Stomach (tissue), 19 donors: ENCODE measurements around the gene RPL41. TPM values are rescaled to one million over a fixed set of nuclear protein-coding genes. Genes with fewer than 3 reads are reported as not detected.
A peak's percentile ranks its signal among the peaks of the same experiment; 100 is the strongest.

Experiments used
- DNase-seq, 2 donors: peaks; one replicate each; pipeline versions ENCODE4 v3.0.0 to v3.0.0-alpha.2; 2013 to 2019
- H3K27ac ChIP-seq, 5 donors: fragments of 200-600 bp in 4 of 5; sonication (generic) in 4 of 5; one replicate each; pipeline ENCODE4 v1.5.1; 2013 to 2019; ENCODE audit warnings: mild to moderate bottlenecking in 1 of 5, moderate library complexity in 1 of 5
- H3K27me3 ChIP-seq, 3 donors: fragments of 200-600 bp; sonication (generic); one replicate each; pipeline ENCODE4 v1.5.1; 2017 to 2019; ENCODE audit warnings: mixed run types in 1 of 3
- H3K36me3 ChIP-seq, 4 donors: fragments of 200-600 bp; sonication (generic); 1 replicate in 3 of 4; 2 replicates in 1 of 4; pipeline ENCODE4 v1.5.1; 2016 to 2019
- H3K4me1 ChIP-seq, 4 donors: fragments of 200-600 bp; sonication (generic); one replicate each; pipeline ENCODE4 v1.5.1; 2016 to 2019
- H3K4me3 ChIP-seq, 4 donors: fragments of 200-600 bp; sonication (generic) in 3 of 4; one replicate each; pipeline ENCODE4 v1.5.1; 2016 to 2019; ENCODE audit warnings: mild to moderate bottlenecking in 1 of 4
- H3K9me3 ChIP-seq, 4 donors: fragments of 200-600 bp; sonication (generic); one replicate each; pipeline ENCODE4 v1.5.1; 2016 to 2019
- EP300 ChIP-seq: sonication (generic); formaldehyde crosslinking; IDR thresholded peaks from one replicate; pipeline ENCODE4 v1.6.1; 2017; ENCODE audit warnings: antibody characterized with exemption
- POLR2A ChIP-seq, 4 donors: fragments of 450-650 bp; IDR thresholded peaks; one replicate each; pipeline ENCODE4 v1.6.1; 2016; ENCODE audit warnings: antibody characterized with exemption in 4 of 4, control low read depth in 2 of 4, mild to moderate bottlenecking in 1 of 4, moderate library complexity in 1 of 4
- POLR2AphosphoS5 ChIP-seq, 3 donors: sonication (generic); formaldehyde crosslinking; IDR thresholded peaks; one replicate each; pipeline ENCODE4 v1.6.1; 2016; ENCODE audit warnings: antibody characterized with exemption in 3 of 3
- WGBS, 5 donors: extraction: QIAGEN DNeasy Blood & Tissue Kit in 3 of 5; methylation state at CpG; one replicate each; pipeline versions ENCODE4 v1.1.5 to v1.1.7; 2013 to 2018; 5-methylcytosine and 5-hydroxymethylcytosine counted together
- intact Hi-C: fragments of 100-400 bp; cut with DNase I; formaldehyde crosslinking; loops from one replicate; pipeline ENCODE4 v1.15.1; 2023; ENCODE audit warnings: low total_unique reads
- long read RNA-seq, 10 donors: transcript quantifications; one replicate each; lab custom pipeline, GENCODE V29; 2026
- polyA plus RNA-seq, 3 donors: library from polyadenylated mRNA; stranded (reverse); fragments of 200-250 nt; gene quantifications; one replicate each; pipeline ENCODE4 v1.2.3, GENCODE V29; 2013
- total RNA-seq, 5 donors: library from RNA; depleted of rRNA; stranded (reverse); fragments of >200 nt; gene quantifications; one replicate each; pipeline versions ENCODE4 v1.1.0 to v1.2.3, GENCODE V29; 2014 to 2016
- TF ChIP-seq, protein P1 (sequence below), 7 experiments: fragments of 450-650 bp in 4 of 7; fragments of 200-600 bp in 3 of 7; sonication (generic) in 3 of 7; IDR thresholded peaks; one replicate each; pipeline ENCODE4 v1.5.1; 2016 to 2019; ENCODE audit warnings: antibody characterized with exemption in 7 of 7, control low read depth in 2 of 7, mild to moderate bottlenecking in 1 of 7
- donor health status: healthy with polysubstance abuse.
- donor health status: Bipolar disorder and iron deficiency.
- donor health status: healthy.

The RPL41 gene
- total RNA-seq (1,000 to 10,000 TPM; 1,483 to 3,736 (median 1,919) TPM), polyA plus RNA-seq (1,000 to 10,000 TPM; 5,931 to 8,449 (median 6,584) TPM)
- long read RNA-seq, donor 1, transcript RPL41-204 (3 exons, 699 nt), result minor isoform, 36 of 183 reads
- long read RNA-seq, donor 1, transcript RPL41-206 (2 exons, 595 nt), result minor isoform, 15 of 183 reads
- long read RNA-seq, donor 1, transcript RPL41-202 (4 exons, 469 nt), result major isoform, 118 of 183 reads
- long read RNA-seq, donor 1, partial matches to known transcripts, result 6 of 183 reads
- long read RNA-seq, donor 1, other reads (novel, unspliced or antisense), result 6 of 183 reads
- long read RNA-seq, donor 2, transcript RPL41-206 (2 exons, 595 nt), result minor isoform, 13 of 300 reads
- long read RNA-seq, donor 2, transcript RPL41-202 (4 exons, 469 nt), result major isoform, 187 of 300 reads
- long read RNA-seq, donor 2, transcript RPL41-204 (3 exons, 699 nt), result minor isoform, 68 of 300 reads
- long read RNA-seq, donor 2, partial matches to known transcripts, result 7 of 300 reads
- long read RNA-seq, donor 2, other reads (novel, unspliced or antisense), result 22 of 300 reads
- long read RNA-seq, donor 3, transcript RPL41-206 (2 exons, 595 nt), result minor isoform, 20 of 323 reads
- long read RNA-seq, donor 3, transcript RPL41-202 (4 exons, 469 nt), result major isoform, 199 of 323 reads
- long read RNA-seq, donor 3, transcript RPL41-204 (3 exons, 699 nt), result minor isoform, 77 of 323 reads
- long read RNA-seq, donor 3, partial matches to known transcripts, result 10 of 323 reads
- long read RNA-seq, donor 3, other reads (novel, unspliced or antisense), result 11 of 323 reads
- long read RNA-seq, donor 4, transcript RPL41-204 (3 exons, 699 nt), result minor isoform, 14 of 77 reads
- long read RNA-seq, donor 4, transcript RPL41-202 (4 exons, 469 nt), result major isoform, 37 of 77 reads
- long read RNA-seq, donor 4, partial matches to known transcripts, result 26 of 77 reads
- long read RNA-seq, donor 4, other reads (novel, unspliced or antisense), result 0 of 77 reads
- long read RNA-seq, donor 5, transcript RPL41-202 (4 exons, 469 nt), result major isoform, 311 of 471 reads
- long read RNA-seq, donor 5, transcript RPL41-204 (3 exons, 699 nt), result minor isoform, 85 of 471 reads
- long read RNA-seq, donor 5, transcript RPL41-206 (2 exons, 595 nt), result minor isoform, 30 of 471 reads
- long read RNA-seq, donor 5, partial matches to known transcripts, result 7 of 471 reads
- long read RNA-seq, donor 5, other reads (novel, unspliced or antisense), result 35 of 471 reads
- long read RNA-seq, donor 6, transcript RPL41-206 (2 exons, 595 nt), result minor isoform, 66 of 865 reads
- long read RNA-seq, donor 6, transcript RPL41-204 (3 exons, 699 nt), result minor isoform, 143 of 865 reads
- long read RNA-seq, donor 6, transcript RPL41-202 (4 exons, 469 nt), result major isoform, 564 of 865 reads
- long read RNA-seq, donor 6, transcript RPL41-203 (4 exons, 335 nt), result minor isoform, 5 of 865 reads
- long read RNA-seq, donor 6, partial matches to known transcripts, result 40 of 865 reads
- long read RNA-seq, donor 6, other reads (novel, unspliced or antisense), result 39 of 865 reads
- long read RNA-seq, donor 7, transcript RPL41-202 (4 exons, 469 nt), result major isoform, 394 of 618 reads
- long read RNA-seq, donor 7, transcript RPL41-204 (3 exons, 699 nt), result minor isoform, 145 of 618 reads
- long read RNA-seq, donor 7, transcript RPL41-206 (2 exons, 595 nt), result minor isoform, 36 of 618 reads
- long read RNA-seq, donor 7, partial matches to known transcripts, result 23 of 618 reads
- long read RNA-seq, donor 7, other reads (novel, unspliced or antisense), result 15 of 618 reads
- long read RNA-seq, donor 8, transcript RPL41-206 (2 exons, 595 nt), result minor isoform, 52 of 582 reads
- long read RNA-seq, donor 8, transcript RPL41-202 (4 exons, 469 nt), result major isoform, 361 of 582 reads
- long read RNA-seq, donor 8, transcript RPL41-204 (3 exons, 699 nt), result minor isoform, 104 of 582 reads
- long read RNA-seq, donor 8, partial matches to known transcripts, result 12 of 582 reads
- long read RNA-seq, donor 8, other reads (novel, unspliced or antisense), result 42 of 582 reads
- long read RNA-seq, donor 9, transcript RPL41-202 (4 exons, 469 nt), result major isoform, 395 of 599 reads
- long read RNA-seq, donor 9, transcript RPL41-204 (3 exons, 699 nt), result minor isoform, 100 of 599 reads
- long read RNA-seq, donor 9, transcript RPL41-206 (2 exons, 595 nt), result minor isoform, 40 of 599 reads
- long read RNA-seq, donor 9, partial matches to known transcripts, result 18 of 599 reads
- long read RNA-seq, donor 9, other reads (novel, unspliced or antisense), result 42 of 599 reads
- long read RNA-seq, donor 10, transcript RPL41-206 (2 exons, 595 nt), result minor isoform, 18 of 261 reads
- long read RNA-seq, donor 10, transcript RPL41-204 (3 exons, 699 nt), result minor isoform, 38 of 261 reads
- long read RNA-seq, donor 10, transcript RPL41-202 (4 exons, 469 nt), result major isoform, 190 of 261 reads
- long read RNA-seq, donor 10, partial matches to known transcripts, result 6 of 261 reads
- long read RNA-seq, donor 10, other reads (novel, unspliced or antisense), result 8 of 261 reads

DNA sequence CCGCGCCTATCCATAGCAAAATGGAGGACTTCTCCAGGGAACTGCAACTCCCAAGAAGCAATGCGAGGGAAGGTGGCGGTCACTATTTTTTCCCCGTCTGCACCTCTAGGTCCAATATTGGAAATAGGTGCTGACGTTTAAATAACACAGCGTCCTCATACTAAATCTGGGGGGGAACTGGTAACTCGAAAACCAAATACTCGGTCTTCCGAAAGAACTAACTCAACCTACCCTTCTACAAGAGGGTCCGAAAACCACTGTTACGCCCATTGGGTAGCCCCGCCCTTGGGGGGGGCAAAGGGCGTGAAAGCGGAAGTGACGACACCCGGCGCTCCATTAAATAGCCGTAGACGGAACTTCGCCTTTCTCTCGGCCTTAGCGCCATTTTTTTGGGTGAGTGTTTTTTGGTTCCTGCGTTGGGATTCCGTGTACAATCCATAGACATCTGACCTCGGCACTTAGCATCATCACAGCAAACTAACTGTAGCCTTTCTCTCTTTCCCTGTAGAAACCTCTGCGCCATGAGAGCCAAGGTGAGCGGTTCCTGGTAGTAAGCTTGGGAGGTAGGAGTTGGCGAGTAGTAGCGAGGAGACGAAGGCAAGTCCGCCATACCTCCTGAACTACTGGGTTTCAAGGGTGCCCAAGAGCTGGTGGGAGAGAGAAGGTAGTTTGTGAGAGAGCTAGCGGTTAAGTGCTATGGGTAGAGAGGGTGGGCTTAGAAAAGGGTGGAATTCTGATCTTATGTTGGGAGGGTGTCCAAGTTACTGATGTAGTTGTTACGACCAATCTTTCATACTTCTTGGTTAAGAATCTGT is at the start of gene RPL41:
Gene RPL41, plus strand, starts transcription at position 367 of the 815 bp plus-strand sequence.
- peak within 1 kb of the TSS; percentile 95 to 97 (median 96) for H3K27ac ChIP-seq
- peak within 1 kb of the TSS; percentile 69 to 79 (median 74) for H3K4me3 ChIP-seq
- peaks cover 30 to 45% (median 40%) of the 10 kb centered on the region in 4 donors for H3K36me3 ChIP-seq
- WGBS, 5 donors, result 0 to 1% (median 1%) methylated on average over 34 of the region's 34 CpGs
- H3K27me3 ChIP-seq, result no peaks in the 10 kb centered on the region
- H3K4me1 ChIP-seq, result peaks cover 18 to 38% (median 29%) of the 10 kb centered on the region in 4 donors
- DNase-seq, result peak; percentile 97 to 98
- intact Hi-C loops, result no loop called here
- TF ChIP-seq, protein P1, sequence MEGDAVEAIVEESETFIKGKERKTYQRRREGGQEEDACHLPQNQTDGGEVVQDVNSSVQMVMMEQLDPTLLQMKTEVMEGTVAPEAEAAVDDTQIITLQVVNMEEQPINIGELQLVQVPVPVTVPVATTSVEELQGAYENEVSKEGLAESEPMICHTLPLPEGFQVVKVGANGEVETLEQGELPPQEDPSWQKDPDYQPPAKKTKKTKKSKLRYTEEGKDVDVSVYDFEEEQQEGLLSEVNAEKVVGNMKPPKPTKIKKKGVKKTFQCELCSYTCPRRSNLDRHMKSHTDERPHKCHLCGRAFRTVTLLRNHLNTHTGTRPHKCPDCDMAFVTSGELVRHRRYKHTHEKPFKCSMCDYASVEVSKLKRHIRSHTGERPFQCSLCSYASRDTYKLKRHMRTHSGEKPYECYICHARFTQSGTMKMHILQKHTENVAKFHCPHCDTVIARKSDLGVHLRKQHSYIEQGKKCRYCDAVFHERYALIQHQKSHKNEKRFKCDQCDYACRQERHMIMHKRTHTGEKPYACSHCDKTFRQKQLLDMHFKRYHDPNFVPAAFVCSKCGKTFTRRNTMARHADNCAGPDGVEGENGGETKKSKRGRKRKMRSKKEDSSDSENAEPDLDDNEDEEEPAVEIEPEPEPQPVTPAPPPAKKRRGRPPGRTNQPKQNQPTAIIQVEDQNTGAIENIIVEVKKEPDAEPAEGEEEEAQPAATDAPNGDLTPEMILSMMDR (IDR thresholded peaks at IDR 0.05), result no peak
- TF ChIP-seq POLR2A (IDR thresholded peaks at IDR 0.05) (peak in 2 of 4 donors; percentile 74 to 81), EP300 (no peak), POLR2AphosphoS5 (IDR thresholded peaks at IDR 0.05) (peak; percentile 98 to 99 (median 99))
- H3K9me3 ChIP-seq, result no peaks in the 10 kb centered on the region

DNA sequence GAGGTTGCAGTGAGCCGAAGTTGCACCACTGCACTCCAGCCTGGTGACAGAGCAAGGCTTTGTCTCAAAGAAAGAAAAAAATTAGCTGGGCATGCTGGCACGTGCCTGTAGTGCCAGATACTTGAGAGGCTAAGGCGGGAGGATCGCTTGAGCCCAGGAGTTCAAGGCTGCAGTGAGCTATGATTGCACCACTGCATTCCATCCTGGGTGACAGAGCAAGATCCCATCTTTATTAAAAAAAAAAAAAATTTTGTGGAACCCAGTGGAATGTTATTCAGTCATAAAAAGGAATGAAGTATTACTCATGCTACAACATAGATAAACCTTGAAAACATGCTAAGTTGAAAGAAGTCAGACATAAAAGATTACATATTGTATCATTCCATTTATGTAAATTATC is 44.8 kb upstream of the RPL41 start:
- DNase-seq, result no peak

More for the DNA sequence above, 44.8 kb upstream of the RPL41 start:
- TF ChIP-seq, protein P1 (IDR thresholded peaks at IDR 0.05), result no peak
- TF ChIP-seq POLR2AphosphoS5 (IDR thresholded peaks at IDR 0.05), result no peak
- no peak for TF ChIP-seq POLR2A (IDR thresholded peaks at IDR 0.05)
- no peak for TF ChIP-seq EP300
- no peak overlapping the region for H3K4me3 ChIP-seq
- H3K36me3 ChIP-seq, result no peaks in the 10 kb centered on the region
- H3K27ac ChIP-seq, result no peak overlapping the region
- H3K4me1 ChIP-seq, result no peaks in the 10 kb centered on the region
- WGBS, 5 donors, result 83 to 90% (median 87%) methylated on average over 4 of the region's 4 CpGs
- intact Hi-C loops, result no loop called here
- H3K27me3 ChIP-seq, result no peaks in the 10 kb centered on the region
- no peaks in the 10 kb centered on the region for H3K9me3 ChIP-seq
